ENCODE data around the gene APCDD1. TPM values are rescaled to one million over a fixed set of nuclear protein-coding genes. Genes with fewer than 3 reads are reported as not detected.

APCDD1 gene
- total RNA-seq, 1 experiment from 2014 or later, result not detected

DNA sequence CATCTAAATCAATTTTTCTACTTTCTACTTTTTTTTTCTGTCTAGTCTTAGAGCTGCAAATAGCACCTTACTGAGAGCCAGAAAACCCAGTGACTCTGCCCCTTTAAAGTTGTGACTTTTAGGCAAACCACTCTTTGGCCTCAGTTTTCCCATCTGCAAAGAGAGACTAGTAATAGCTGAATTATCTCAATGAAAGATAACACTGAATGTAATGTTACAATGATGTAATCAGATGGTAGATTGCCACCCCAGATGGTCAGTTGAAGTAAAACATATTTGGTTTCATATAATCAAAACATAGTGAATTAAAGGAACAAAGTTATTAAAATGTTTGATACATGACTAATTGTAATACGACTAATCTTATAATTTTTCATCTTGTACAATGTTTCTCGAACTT lies 5.0 kb upstream of the APCDD1 start:
- RAD21 ChIA-PET (ENCODE audit: low non-redundant PET in 1 of 2, low total read pairs in 2 of 2, uncharacterized antibody in 2 of 2, unreplicated experiment in 2 of 2), result no interaction called here
- DNase-seq (ENCODE audit: low read depth, low spot score) (no peak), ATAC-seq (no peak)
- Histone ChIP-seq H3K79me2 (ENCODE audit: insufficient read depth, low read length) (no peaks in the 10 kb centered on the region), H4K20me1 (ENCODE audit: insufficient read depth) (no peaks in the 10 kb centered on the region), H3K4me2 (ENCODE audit: low read length) (no peak overlapping the region), H3K36me3 (ENCODE audit: control insufficient read depth in 1 of 2, insufficient read depth in 2 of 2, low read length in 2 of 2) (no peaks in the 10 kb centered on the region), H3K9me3 (ENCODE audit: control insufficient read depth in 1 of 2, insufficient read depth in 1 of 2, low read depth in 1 of 2, low read length in 2 of 2) (no peaks in the 10 kb centered on the region), H3K4me3 (replicated peaks in 1 of 2; ENCODE audit: low read depth in 1 of 2, low read length in 2 of 2) (no peak overlapping the region), H2AFZ (ENCODE audit: low read depth, low read length, poor library complexity, severe bottlenecking) (no peak overlapping the region), H3K9ac (ENCODE audit: low read length) (no peak overlapping the region), H3K27ac (ENCODE audit: low read depth, low read length) (no peak overlapping the region), H3K4me1 (ENCODE audit: control insufficient read depth in 1 of 2, insufficient read depth in 2 of 2, low read length in 2 of 2) (no peaks in the 10 kb centered on the region), H3K27me3 (ENCODE audit: insufficient read depth, low read length) (peaks cover 63% of the 10 kb centered on the region), H3K9me2 (ENCODE audit: insufficient read depth) (no peaks in the 10 kb centered on the region)
- CTCF ChIA-PET, result no interaction called here
- no peak for TF ChIP-seq CEBPB (IDR thresholded peaks at IDR 0.05; ENCODE audit: low read depth)
- TF ChIP-seq, protein P1, sequence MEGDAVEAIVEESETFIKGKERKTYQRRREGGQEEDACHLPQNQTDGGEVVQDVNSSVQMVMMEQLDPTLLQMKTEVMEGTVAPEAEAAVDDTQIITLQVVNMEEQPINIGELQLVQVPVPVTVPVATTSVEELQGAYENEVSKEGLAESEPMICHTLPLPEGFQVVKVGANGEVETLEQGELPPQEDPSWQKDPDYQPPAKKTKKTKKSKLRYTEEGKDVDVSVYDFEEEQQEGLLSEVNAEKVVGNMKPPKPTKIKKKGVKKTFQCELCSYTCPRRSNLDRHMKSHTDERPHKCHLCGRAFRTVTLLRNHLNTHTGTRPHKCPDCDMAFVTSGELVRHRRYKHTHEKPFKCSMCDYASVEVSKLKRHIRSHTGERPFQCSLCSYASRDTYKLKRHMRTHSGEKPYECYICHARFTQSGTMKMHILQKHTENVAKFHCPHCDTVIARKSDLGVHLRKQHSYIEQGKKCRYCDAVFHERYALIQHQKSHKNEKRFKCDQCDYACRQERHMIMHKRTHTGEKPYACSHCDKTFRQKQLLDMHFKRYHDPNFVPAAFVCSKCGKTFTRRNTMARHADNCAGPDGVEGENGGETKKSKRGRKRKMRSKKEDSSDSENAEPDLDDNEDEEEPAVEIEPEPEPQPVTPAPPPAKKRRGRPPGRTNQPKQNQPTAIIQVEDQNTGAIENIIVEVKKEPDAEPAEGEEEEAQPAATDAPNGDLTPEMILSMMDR (IDR thresholded peaks at IDR 0.05 in 2 of 3, conservative IDR thresholded peaks at IDR 0.05 in 1 of 3; ENCODE audit: borderline replicate concordance in 1 of 3, insufficient read depth in 1 of 3, low read depth in 2 of 3, low read length in 2 of 3), result no peak
- TF ChIP-seq ELF1 (IDR thresholded peaks at IDR 0.05; ENCODE audit: borderline replicate concordance, low read depth), result no peak
- TF ChIP-seq JUND (IDR thresholded peaks at IDR 0.05), result no peak
- TF ChIP-seq POLR2A (IDR thresholded peaks at IDR 0.05; ENCODE audit: borderline replicate concordance, extremely low read depth, insufficient read depth, insufficient read length), result no peak
- no peak for TF ChIP-seq ATF3 (IDR thresholded peaks at IDR 0.05)
- no peak for TF ChIP-seq EZH2phosphoT487 (IDR thresholded peaks at IDR 0.05; ENCODE audit: borderline replicate concordance)
- TF ChIP-seq SIN3A (IDR thresholded peaks at IDR 0.05; ENCODE audit: low read depth), result no peak
- no peak for TF ChIP-seq MAX (IDR thresholded peaks at IDR 0.05)
- no peak for TF ChIP-seq POLR2AphosphoS5 (IDR thresholded peaks at IDR 0.05; ENCODE audit: low read depth, low read length)
- no peak for TF ChIP-seq RAD21 (IDR thresholded peaks at IDR 0.05; ENCODE audit: low read depth)
- TF ChIP-seq CBX3 (IDR thresholded peaks at IDR 0.05; ENCODE audit: low read depth), result no peak
- no peak for TF ChIP-seq YY1 (IDR thresholded peaks at IDR 0.05; ENCODE audit: extremely low read depth, insufficient replicate concordance, low read depth, low read length)
- no peak for TF ChIP-seq FOSL1 (IDR thresholded peaks at IDR 0.05; ENCODE audit: low read depth)
- TF ChIP-seq SRF (IDR thresholded peaks at IDR 0.05; ENCODE audit: low read depth), result no peak
- no peak for TF ChIP-seq ZNF274 (IDR thresholded peaks at IDR 0.05; ENCODE audit: low read depth, low read length)
- TF ChIP-seq EGR1 (IDR thresholded peaks at IDR 0.05; ENCODE audit: low read depth), result no peak
- POLR2A ChIA-PET, result no interaction called here
- intact Hi-C loops (cut with micrococcal nuclease), result no loop called here
- no TSS peak for BruUV-seq (replicated peaks)
